Osteoblast (primary cell): ENCODE results near the gene TEPSIN. TPM values are rescaled to one million over a fixed set of nuclear protein-coding genes. Genes with fewer than 3 reads are reported as not detected.

Source experiments
- DNase-seq: peaks from one replicate; pipeline ENCODE4 v3.0.0; 2011; ENCODE audit warnings: low spot score, mixed read lengths; ENCODE audit not compliant: insufficient read length; ENCODE audit errors: missing footprints
- H2AFZ ChIP-seq: 2 replicates; pipeline ENCODE4 v1.6.0; 2011; ENCODE audit warnings: mild to moderate bottlenecking, low read length
- H3K27ac ChIP-seq: 2 replicates; pipeline ENCODE4 v1.5.1; 2011; ENCODE audit warnings: mild to moderate bottlenecking, low read depth, low read length, moderate library complexity
- H3K27me3 ChIP-seq: 2 replicates; pipeline ENCODE4 v1.6.0; 2012; ENCODE audit warnings: mild to moderate bottlenecking, control low read depth, inconsistent platforms, low read length, moderate library complexity; ENCODE audit not compliant: insufficient read depth
- H3K36me3 ChIP-seq: 2 replicates; pipeline ENCODE4 v1.5.1; 2011; ENCODE audit warnings: mild to moderate bottlenecking, low read length, control low read depth, moderate library complexity; ENCODE audit not compliant: insufficient read depth
- H3K4me1 ChIP-seq: 2 replicates; pipeline ENCODE4 v1.5.1; 2011; ENCODE audit warnings: mild to moderate bottlenecking, low read length, control low read depth, moderate library complexity; ENCODE audit not compliant: insufficient read depth
- H3K4me2 ChIP-seq: 2 replicates; pipeline ENCODE4 v1.6.0; 2011; ENCODE audit warnings: mild to moderate bottlenecking, low read length; ENCODE audit not compliant: insufficient read depth
- H3K4me3 ChIP-seq: fragments of 200-600 bp; sonication (generic); 3 replicates; pipeline ENCODE4 v1.5.1; 2012; ENCODE audit warnings: mild to moderate bottlenecking, low read length, inconsistent platforms; ENCODE audit not compliant: insufficient read depth
- H3K79me2 ChIP-seq: 2 replicates; pipeline ENCODE4 v1.6.0; 2012; ENCODE audit warnings: mild to moderate bottlenecking, low read length, control low read depth, inconsistent platforms; ENCODE audit not compliant: insufficient read depth
- H3K9me3 ChIP-seq: 2 replicates; pipeline ENCODE4 v1.5.1; 2011; ENCODE audit warnings: low read depth, low read length, control low read depth
- H4K20me1 ChIP-seq: 2 replicates; pipeline ENCODE4 v1.6.0; 2012; ENCODE audit warnings: mild to moderate bottlenecking, low read length, control low read depth; ENCODE audit not compliant: insufficient read depth
- CTCF ChIP-seq: IDR thresholded peaks from 2 replicates; pipeline ENCODE4 v1.5.1; 2011; ENCODE audit warnings: mild to moderate bottlenecking, low read depth, low read length, moderate library complexity; ENCODE audit errors: extremely low read depth
- total RNA-seq: library from RNA; depleted of rRNA; stranded (reverse); fragments of >200 nt; gene quantifications from 2 replicates; pipeline ENCODE4 v1.2.3, GENCODE V29; 2012

TEPSIN gene
- total RNA-seq, 1 donor: 16.6 TPM

- DNase-seq: peak; percentile 77
- Histone ChIP-seq H3K9me3 (no peaks in the 10 kb centered on the region), H3K27me3 (no peaks in the 10 kb centered on the region), H3K4me1 (peaks cover 10% of the 10 kb centered on the region), H3K4me3 (no peak overlapping the region), H4K20me1 (peaks cover 4% of the 10 kb centered on the region), H3K27ac (no peak overlapping the region), H3K4me2 (no peak overlapping the region), H3K36me3 (no peaks in the 10 kb centered on the region), H2AFZ (no peak overlapping the region), H3K79me2 (no peaks in the 10 kb centered on the region)
- no peak for TF ChIP-seq CTCF
Observed at GRCh38 chr17:81208651-81209050, 30.2 kb downstream of the TEPSIN start.

GRCh38 chr17:81207610-81208581 lies 31.0 kb downstream of the TEPSIN start:
- DNase-seq: peak; percentile 55
- TF ChIP-seq CTCF: no peak
- no peaks in the 10 kb centered on the region for H3K9me3 ChIP-seq
- no peaks in the 10 kb centered on the region for H3K27me3 ChIP-seq
- no peaks in the 10 kb centered on the region for H3K79me2 ChIP-seq
- H3K4me1 ChIP-seq: peaks cover 10% of the 10 kb centered on the region
- no peak overlapping the region for H2AFZ ChIP-seq
- no peak overlapping the region for H3K4me3 ChIP-seq
- no peak overlapping the region for H3K27ac ChIP-seq
- H4K20me1 ChIP-seq: peaks cover 4% of the 10 kb centered on the region
- H3K36me3 ChIP-seq: no peaks in the 10 kb centered on the region
- H3K4me2 ChIP-seq: no peak overlapping the region

- Histone ChIP-seq H3K27me3 (no peaks in the 10 kb centered on the region), H4K20me1 (no peaks in the 10 kb centered on the region), H3K4me3 (no peak overlapping the region), H3K4me2 (no peak overlapping the region), H3K9me3 (no peaks in the 10 kb centered on the region), H3K79me2 (no peaks in the 10 kb centered on the region), H3K36me3 (no peaks in the 10 kb centered on the region), H3K27ac (no peak overlapping the region), H2AFZ (no peak overlapping the region), H3K4me1 (peaks cover 10% of the 10 kb centered on the region)
- peak; percentile 56 for DNase-seq
- no peak for TF ChIP-seq CTCF
Observed at GRCh38 chr17:81206657-81207056, 32.2 kb downstream of the TEPSIN start.

GRCh38 chr17:81206166-81206565 lies 32.7 kb downstream of the TEPSIN start:
- Histone ChIP-seq H2AFZ (no peak overlapping the region), H3K4me2 (no peak overlapping the region), H3K27me3 (no peaks in the 10 kb centered on the region), H3K79me2 (no peaks in the 10 kb centered on the region), H4K20me1 (no peaks in the 10 kb centered on the region), H3K27ac (no peak overlapping the region), H3K4me3 (no peak overlapping the region), H3K4me1 (peaks cover 8% of the 10 kb centered on the region), H3K9me3 (no peaks in the 10 kb centered on the region), H3K36me3 (no peaks in the 10 kb centered on the region)
- no peak for TF ChIP-seq CTCF
- peak; percentile 58 for DNase-seq
